PC-9 (cell line): Measurements from ENCODE around the gene NAP1L5. TPM values are rescaled to one million over a fixed set of nuclear protein-coding genes. Genes with fewer than 3 reads are reported as not detected.

Experiments
- BruUV-seq: library from RNA; stranded (reverse); fragments of 400-500 nt; replicated peaks from 2 replicates; lab custom pipeline; 2021; lab: Mats Ljungman, UMichigan
- CTCF ChIA-PET: fragments of 300-600 bp; sonication (Branson Sonifier 250); formaldehyde crosslinking; loops from one replicate; lab custom pipeline; 2022; ENCODE audit warnings: antibody characterized with exemption; lab: Charles Lee
- POLR2A ChIA-PET: fragments of 300-600 bp; sonication (Branson Sonifier 250); formaldehyde crosslinking; loops from one replicate; lab custom pipeline; 2022; ENCODE audit warnings: antibody characterized with exemption; ENCODE audit not compliant: unreplicated experiment; lab: Charles Lee
- DNase-seq, 2 experiments: peaks; one replicate each; pipeline versions ENCODE4 v3.0.0 to v3.0.0-alpha.2; 2015 to 2022; ENCODE audit warnings: mixed read lengths in 1 of 2
- H2AFZ ChIP-seq: fragments of 200-600 bp; sonication (generic); 2 replicates; pipeline ENCODE4 v1.8.1; 2017; ENCODE audit warnings: antibody characterized with exemption
- H3F3A ChIP-seq: fragments of 200-600 bp; sonication (generic); 2 replicates; pipeline ENCODE4 v1.8.1; 2017; ENCODE audit warnings: antibody characterized with exemption, mild to moderate bottlenecking, low read depth; ENCODE audit not compliant: insufficient read depth
- H3K27ac ChIP-seq: fragments of 200-600 bp; sonication (generic); 2 replicates; pipeline ENCODE4 v1.6.1; 2016; ENCODE audit warnings: mixed run types
- H3K27me3 ChIP-seq: fragments of 200-600 bp; sonication (generic); 2 replicates; pipeline ENCODE4 v1.6.1; 2016; ENCODE audit warnings: low read depth, mixed run types; ENCODE audit not compliant: insufficient read depth
- H3K36me3 ChIP-seq: fragments of 200-600 bp; sonication (generic); 2 replicates; pipeline ENCODE4 v1.6.1; 2016; ENCODE audit warnings: low read depth, mixed run types
- H3K4me1 ChIP-seq: fragments of 200-600 bp; sonication (generic); replicated peaks from 2 replicates; pipeline ENCODE4 v1.6.1; 2016; ENCODE audit warnings: mixed run types; ENCODE audit not compliant: insufficient read depth
- H3K4me2 ChIP-seq: fragments of 200-600 bp; sonication (generic); 2 replicates; pipeline ENCODE4 v1.6.1; 2017; ENCODE audit warnings: mixed run types
- H3K4me3 ChIP-seq: fragments of 200-600 bp; sonication (generic); 2 replicates; pipeline ENCODE4 v1.6.1; 2016; ENCODE audit warnings: mixed run types
- H3K79me2 ChIP-seq: fragments of 200-600 bp; sonication (generic); 2 replicates; pipeline ENCODE4 v1.6.1; 2017; ENCODE audit warnings: low read depth, mixed run types
- H3K9me2 ChIP-seq: fragments of 200-600 bp; sonication (generic); 2 replicates; pipeline ENCODE4 v1.8.1; 2017; ENCODE audit warnings: mild to moderate bottlenecking; ENCODE audit not compliant: insufficient read depth
- H3K9me3 ChIP-seq: fragments of 200-600 bp; sonication (generic); 2 replicates; pipeline ENCODE4 v1.8.1; 2016; ENCODE audit warnings: low read depth; ENCODE audit not compliant: insufficient read depth
- H4K20me1 ChIP-seq: fragments of 200-600 bp; sonication (generic); 2 replicates; pipeline ENCODE4 v1.8.1; 2017; ENCODE audit not compliant: insufficient read depth
- EZH2 ChIP-seq: fragments of 200-600 bp; sonication (generic); IDR thresholded peaks from 2 replicates; pipeline ENCODE4 v1.8.0; 2017; ENCODE audit warnings: antibody characterized with exemption, low read depth
- intact Hi-C: fragments of 100-400 bp; cut with micrococcal nuclease; formaldehyde crosslinking; loops from one replicate; pipeline ENCODE4 v1.10.0; 2022; ENCODE audit not compliant: unreplicated experiment
- total RNA-seq: library from RNA; stranded (reverse); gene quantifications from 2 replicates; pipeline ENCODE4 v1.2.3, GENCODE V29; 2021
- TF ChIP-seq, protein P1 (sequence below): fragments of 200-600 bp; sonication (generic); conservative IDR thresholded peaks from 2 replicates; pipeline ENCODE4 v1.6.1; 2017; ENCODE audit warnings: mixed run types, antibody characterized with exemption, mild to moderate bottlenecking, moderate library complexity

The NAP1L5 gene
- total RNA-seq, 1 experiment from 2014 or later = 0.37 TPM

DNA sequence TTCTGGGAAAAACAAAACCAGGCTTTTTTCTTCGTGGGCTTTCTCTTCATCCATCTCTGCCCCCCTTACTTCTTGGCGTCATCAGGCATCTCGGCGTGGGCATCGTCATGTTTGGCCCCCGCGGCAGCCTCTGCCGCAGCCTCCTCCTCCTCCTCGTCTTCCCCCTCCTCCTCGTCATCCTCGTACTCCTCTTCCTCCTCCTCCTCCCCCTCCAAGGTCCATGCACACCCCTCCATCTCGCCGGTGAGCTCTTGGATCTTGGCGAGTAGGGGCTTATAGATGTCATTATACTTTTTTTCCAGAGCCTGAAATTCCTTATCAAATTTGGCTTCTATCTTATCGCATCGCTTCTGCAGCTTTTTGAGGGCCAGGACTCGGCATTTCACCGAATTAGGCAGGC is 488 bp downstream of the NAP1L5 start:
- Histone ChIP-seq H3K4me1 (no peaks in the 10 kb centered on the region), H3K27me3 (no peaks in the 10 kb centered on the region), H3F3A (no peaks in the 10 kb centered on the region), H2AFZ (no peak overlapping the region), H3K27ac (no peak overlapping the region), H3K36me3 (no peaks in the 10 kb centered on the region), H3K79me2 (no peaks in the 10 kb centered on the region), H3K9me3 (no peaks in the 10 kb centered on the region), H3K9me2 (no peaks in the 10 kb centered on the region), H3K4me2 (peak overlapping the region; percentile 67), H3K4me3 (peak overlapping the region; percentile 48; the same call in 1 of the 2 replicates), H4K20me1 (no peaks in the 10 kb centered on the region)
- TF ChIP-seq EZH2 = no peak
- TF ChIP-seq, protein P1, sequence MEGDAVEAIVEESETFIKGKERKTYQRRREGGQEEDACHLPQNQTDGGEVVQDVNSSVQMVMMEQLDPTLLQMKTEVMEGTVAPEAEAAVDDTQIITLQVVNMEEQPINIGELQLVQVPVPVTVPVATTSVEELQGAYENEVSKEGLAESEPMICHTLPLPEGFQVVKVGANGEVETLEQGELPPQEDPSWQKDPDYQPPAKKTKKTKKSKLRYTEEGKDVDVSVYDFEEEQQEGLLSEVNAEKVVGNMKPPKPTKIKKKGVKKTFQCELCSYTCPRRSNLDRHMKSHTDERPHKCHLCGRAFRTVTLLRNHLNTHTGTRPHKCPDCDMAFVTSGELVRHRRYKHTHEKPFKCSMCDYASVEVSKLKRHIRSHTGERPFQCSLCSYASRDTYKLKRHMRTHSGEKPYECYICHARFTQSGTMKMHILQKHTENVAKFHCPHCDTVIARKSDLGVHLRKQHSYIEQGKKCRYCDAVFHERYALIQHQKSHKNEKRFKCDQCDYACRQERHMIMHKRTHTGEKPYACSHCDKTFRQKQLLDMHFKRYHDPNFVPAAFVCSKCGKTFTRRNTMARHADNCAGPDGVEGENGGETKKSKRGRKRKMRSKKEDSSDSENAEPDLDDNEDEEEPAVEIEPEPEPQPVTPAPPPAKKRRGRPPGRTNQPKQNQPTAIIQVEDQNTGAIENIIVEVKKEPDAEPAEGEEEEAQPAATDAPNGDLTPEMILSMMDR = no peak
- POLR2A ChIA-PET = no interaction called here
- no TSS peak for BruUV-seq
- no peak for DNase-seq
- CTCF ChIA-PET = no interaction called here
- intact Hi-C loops = no loop called here

- H4K20me1 ChIP-seq = no peaks in the 10 kb centered on the region
- H3K9me3 ChIP-seq = no peaks in the 10 kb centered on the region
- no peaks in the 10 kb centered on the region for H3K79me2 ChIP-seq
- intact Hi-C loops = no loop called here
- ChIA-PET CTCF (no interaction called here), POLR2A (interaction anchor here (0.7 kb wide), 1 partner anchor 49 kb away, joined by 3 read pairs; no protein-coding TSS in a partner anchor)
- H3K27ac ChIP-seq = no peak overlapping the region
- BruUV-seq = no TSS peak
- TF ChIP-seq EZH2 = no peak
- TF ChIP-seq, protein P1 = no peak
- H3K4me1 ChIP-seq = no peaks in the 10 kb centered on the region
- no peaks in the 10 kb centered on the region for H3K27me3 ChIP-seq
- no peak for DNase-seq
- no peaks in the 10 kb centered on the region for H3F3A ChIP-seq
- peak overlapping the region; percentile 67; the same call in 1 of the 2 replicates for H3K4me2 ChIP-seq
- H3K9me2 ChIP-seq = no peaks in the 10 kb centered on the region
- H3K4me3 ChIP-seq = no peak overlapping the region
- no peak overlapping the region for H2AFZ ChIP-seq
- no peaks in the 10 kb centered on the region for H3K36me3 ChIP-seq
Observed at GRCh38 chr4:88696630-88697029, 999 bp downstream of the NAP1L5 start.

DNA sequence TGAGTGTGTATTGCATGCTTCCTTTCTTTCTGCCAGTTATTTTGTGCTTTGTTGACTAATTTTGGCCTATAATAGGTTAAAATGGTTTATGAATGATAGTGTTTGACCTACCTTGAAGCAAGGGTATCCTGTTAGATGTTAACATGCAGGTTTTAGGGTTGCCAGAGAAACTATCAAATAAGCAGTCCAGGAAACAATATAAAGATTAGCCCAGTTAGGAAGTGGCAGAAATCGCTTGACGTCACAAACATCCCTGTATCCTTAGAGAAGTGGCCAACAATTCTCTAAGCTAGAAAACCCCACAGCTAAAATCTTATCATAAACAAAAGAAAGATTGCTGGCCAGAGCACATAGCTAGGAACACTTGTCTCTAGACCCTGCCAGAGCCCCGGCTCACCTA is 3.8 kb downstream of the NAP1L5 start:
- no peaks in the 10 kb centered on the region for H3K36me3 ChIP-seq
- no peaks in the 10 kb centered on the region for H3F3A ChIP-seq
- POLR2A ChIA-PET = no interaction called here
- no peak overlapping the region for H3K27ac ChIP-seq
- H3K27me3 ChIP-seq = no peaks in the 10 kb centered on the region
- intact Hi-C loops = no loop called here
- BruUV-seq = no TSS peak
- CTCF ChIA-PET = no interaction called here
- no peak overlapping the region for H3K4me2 ChIP-seq
- no peaks in the 10 kb centered on the region for H3K9me3 ChIP-seq
- H3K79me2 ChIP-seq = no peaks in the 10 kb centered on the region
- H4K20me1 ChIP-seq = no peaks in the 10 kb centered on the region
- no peak for DNase-seq
- no peak overlapping the region for H3K4me3 ChIP-seq
- TF ChIP-seq, protein P1 = no peak
- TF ChIP-seq EZH2 = no peak
- H2AFZ ChIP-seq = no peak overlapping the region
- H3K9me2 ChIP-seq = no peaks in the 10 kb centered on the region
- H3K4me1 ChIP-seq = no peaks in the 10 kb centered on the region
